NCI-H2196 (cell line): ENCODE data around the gene AEBP1.

ENCODE experiments used
- DNase-seq: peaks from one replicate; lab custom pipeline; 2025; ENCODE audit not compliant: unreplicated experiment; lab: John Stamatoyannopoulos, UW

Gene AEBP1

GRCh38 chr7:44103923-44104859 is at the start of gene AEBP1:
TSS of gene AEBP1 (plus strand) at chr7:44104345. CDS start at chr7:44104666, 321 bp downstream.
- no peak for DNase-seq

- DNase-seq, result no peak
Measured at GRCh38 chr7:44056681-44057080, 47.5 kb upstream of the AEBP1 start.

- no peak for DNase-seq
Measured at GRCh38 chr7:44057181-44057848, 46.8 kb upstream of the AEBP1 start.

GRCh38 chr7:44057849-44058758 is 46.0 kb upstream of the AEBP1 start:
- DNase-seq, result no peak

GRCh38 chr7:44058759-44059218 is 45.4 kb upstream of the AEBP1 start:
- no peak for DNase-seq

GRCh38 chr7:44059219-44060090 is 44.7 kb upstream of the AEBP1 start:
- no peak for DNase-seq

- no peak for DNase-seq
Measured at GRCh38 chr7:44060091-44060947, 43.8 kb upstream of the AEBP1 start.

- DNase-seq, result no peak
Measured at GRCh38 chr7:44060948-44061644, 43.0 kb upstream of the AEBP1 start.

- no peak for DNase-seq
Measured at GRCh38 chr7:44061645-44062179, 42.4 kb upstream of the AEBP1 start.

- no peak for DNase-seq
Measured at GRCh38 chr7:44062180-44062902, 41.8 kb upstream of the AEBP1 start.

- DNase-seq, result no peak
Measured at GRCh38 chr7:44062903-44063295, 41.2 kb upstream of the AEBP1 start.

GRCh38 chr7:44063547-44063893 is 40.6 kb upstream of the AEBP1 start:
- DNase-seq, result no peak

- no peak for DNase-seq
Measured at GRCh38 chr7:44063894-44064651, 40.1 kb upstream of the AEBP1 start.

GRCh38 chr7:44064791-44065430 is 39.2 kb upstream of the AEBP1 start:
- DNase-seq, result no peak

- DNase-seq, result peak; percentile 16
Measured at GRCh38 chr7:44065431-44066110, 38.6 kb upstream of the AEBP1 start, which contains the start of gene PGAM2. TSS of gene PGAM2 (minus strand) at chr7:44065567. CDS start at chr7:44065529, 38 bp downstream.

- no peak for DNase-seq
Measured at GRCh38 chr7:44066111-44066460, 38.1 kb upstream of the AEBP1 start.
